ENCODE measurements around the gene ADH4. TPM values are rescaled to one million over a fixed set of nuclear protein-coding genes. Genes with fewer than 3 reads are reported as not detected.
"Not testable (repeated sequence)": the region's sequence is repeated elsewhere in the genome, so short reads cannot be mapped to it uniquely, and the experiment has no call there.

The ADH4 gene
- total RNA-seq (2014; rRNA removed; shearing (Covaris generic)): not detected in 2 replicates
- polyA plus RNA-seq (2015; cell fraction: cytosol; rRNA removed): 0.05 TPM in 1 of 2 replicates, not detected in the other
- 0.25 TPM in 1 of 2 replicates, not detected in the other for polyA plus RNA-seq (2015; cell fraction: nucleus; rRNA removed)

- DNase-seq (ENCODE audit: low read depth): peak; percentile 9
Observed at GRCh38 chr4:99144070-99144469, at the start of gene ADH4. Gene ADH4, minus strand, starts transcription at chr4:99144297. Its CDS starts 75 bp downstream, at chr4:99144222.

- DNase-seq (ENCODE audit: low read depth): no peak
Observed at GRCh38 chr4:99190336-99190735, 46.2 kb upstream of the ADH4 start.

- DNase-seq (ENCODE audit: low read depth): not testable (repeated sequence)
Observed at GRCh38 chr4:99189900-99190299, 45.8 kb upstream of the ADH4 start.

- DNase-seq (ENCODE audit: low read depth): no peak
Observed at GRCh38 chr4:99186029-99186428, 41.9 kb upstream of the ADH4 start.

- DNase-seq (ENCODE audit: low read depth): no peak
Observed at GRCh38 chr4:99185581-99185980, 41.5 kb upstream of the ADH4 start.

- peak; percentile 63 for DNase-seq (ENCODE audit: low read depth)
Observed at GRCh38 chr4:99180382-99181070, 36.4 kb upstream of the ADH4 start.

GRCh38 chr4:99179626-99180025 is 35.5 kb upstream of the ADH4 start:
- DNase-seq (ENCODE audit: low read depth): no peak

GRCh38 chr4:99179178-99179577 is 35.1 kb upstream of the ADH4 start:
- no peak for DNase-seq (ENCODE audit: low read depth)

- no peak for DNase-seq (ENCODE audit: low read depth)
Observed at GRCh38 chr4:99166544-99166943, 22.4 kb upstream of the ADH4 start.

- peak; percentile 46 for DNase-seq (ENCODE audit: low read depth)
Observed at GRCh38 chr4:99165978-99166377, 21.9 kb upstream of the ADH4 start.

GRCh38 chr4:99161373-99162099 is 17.4 kb upstream of the ADH4 start:
- no peak for DNase-seq (ENCODE audit: low read depth)

GRCh38 chr4:99159699-99160098 is 15.6 kb upstream of the ADH4 start:
- DNase-seq (ENCODE audit: low read depth): no peak

GRCh38 chr4:99157478-99157935 is 13.4 kb upstream of the ADH4 start:
- DNase-seq (ENCODE audit: low read depth): no peak

- no peak for DNase-seq (ENCODE audit: low read depth)
Observed at GRCh38 chr4:99156992-99157391, 12.9 kb upstream of the ADH4 start.

GRCh38 chr4:99154658-99155342 is 10.7 kb upstream of the ADH4 start:
- DNase-seq (ENCODE audit: low read depth): no peak

- DNase-seq (ENCODE audit: low read depth): no peak
Observed at GRCh38 chr4:99151995-99152394, 7.9 kb upstream of the ADH4 start.

- no peak for DNase-seq (ENCODE audit: low read depth)
Observed at GRCh38 chr4:99151452-99151851, 7.4 kb upstream of the ADH4 start.

GRCh38 chr4:99149426-99150019 is 5.4 kb upstream of the ADH4 start:
- no peak for DNase-seq (ENCODE audit: low read depth)

- DNase-seq (ENCODE audit: low read depth): no peak
Observed at GRCh38 chr4:99148550-99148949, 4.5 kb upstream of the ADH4 start.

- no peak for DNase-seq (ENCODE audit: low read depth)
Observed at GRCh38 chr4:99144587-99144986, 490 bp upstream of the ADH4 start.

- no peak for DNase-seq (ENCODE audit: low read depth)
Observed at GRCh38 chr4:99136329-99136728, 7.8 kb downstream of the ADH4 start.

All from HT1080 (cell line).